ENCODE data around the gene ARL15. TPM values are rescaled to one million over a fixed set of nuclear protein-coding genes. Genes with fewer than 3 reads are reported as not detected.

The ARL15 gene
- total RNA-seq, 1 experiment from 2014 or later, result 18.3 TPM

DNA sequence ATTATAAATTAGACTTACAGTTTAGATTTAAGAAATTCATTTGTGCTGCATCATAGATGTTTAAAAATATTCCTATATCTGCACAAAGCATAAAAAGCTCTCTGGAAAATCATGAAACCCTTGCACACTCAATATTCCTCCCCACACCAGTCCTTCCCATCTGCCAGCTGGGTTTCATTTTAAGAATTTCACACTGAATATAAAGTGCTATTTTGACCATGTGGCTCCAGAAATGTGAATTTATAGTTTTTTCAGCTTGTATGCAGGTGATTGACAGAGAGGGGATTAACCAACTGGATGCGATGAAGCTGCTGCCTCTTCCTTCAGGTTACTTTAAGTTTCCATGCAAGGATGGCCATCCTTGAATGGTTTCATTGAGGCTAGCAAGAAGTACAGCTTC is 403.6 kb downstream of the ARL15 start:
- no peak for DNase-seq (ENCODE audit: low spot score)
- Histone ChIP-seq H3K27ac (ENCODE audit: low read depth, low read length, poor library complexity, severe bottlenecking) (no peak overlapping the region), H3K4me3 (ENCODE audit: low read depth, low read length, poor library complexity, severe bottlenecking) (no peak overlapping the region), H3K4me1 (ENCODE audit: insufficient read depth, low read length, poor library complexity, severe bottlenecking) (no peaks in the 10 kb centered on the region), H3K9me3 (ENCODE audit: low read depth, low read length, poor library complexity, severe bottlenecking) (no peaks in the 10 kb centered on the region), H3K27me3 (replicated peaks; ENCODE audit: insufficient read depth, low read depth, low read length, poor library complexity) (no peaks in the 10 kb centered on the region), H3K36me3 (ENCODE audit: insufficient read depth, low read length, poor library complexity, severe bottlenecking) (no peaks in the 10 kb centered on the region)
- TF ChIP-seq, protein P1, sequence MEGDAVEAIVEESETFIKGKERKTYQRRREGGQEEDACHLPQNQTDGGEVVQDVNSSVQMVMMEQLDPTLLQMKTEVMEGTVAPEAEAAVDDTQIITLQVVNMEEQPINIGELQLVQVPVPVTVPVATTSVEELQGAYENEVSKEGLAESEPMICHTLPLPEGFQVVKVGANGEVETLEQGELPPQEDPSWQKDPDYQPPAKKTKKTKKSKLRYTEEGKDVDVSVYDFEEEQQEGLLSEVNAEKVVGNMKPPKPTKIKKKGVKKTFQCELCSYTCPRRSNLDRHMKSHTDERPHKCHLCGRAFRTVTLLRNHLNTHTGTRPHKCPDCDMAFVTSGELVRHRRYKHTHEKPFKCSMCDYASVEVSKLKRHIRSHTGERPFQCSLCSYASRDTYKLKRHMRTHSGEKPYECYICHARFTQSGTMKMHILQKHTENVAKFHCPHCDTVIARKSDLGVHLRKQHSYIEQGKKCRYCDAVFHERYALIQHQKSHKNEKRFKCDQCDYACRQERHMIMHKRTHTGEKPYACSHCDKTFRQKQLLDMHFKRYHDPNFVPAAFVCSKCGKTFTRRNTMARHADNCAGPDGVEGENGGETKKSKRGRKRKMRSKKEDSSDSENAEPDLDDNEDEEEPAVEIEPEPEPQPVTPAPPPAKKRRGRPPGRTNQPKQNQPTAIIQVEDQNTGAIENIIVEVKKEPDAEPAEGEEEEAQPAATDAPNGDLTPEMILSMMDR (conservative IDR thresholded peaks at IDR 0.05; ENCODE audit: low read depth, low read length), result no peak
- no peak for TF ChIP-seq EZH2 (IDR thresholded peaks at IDR 0.05; ENCODE audit: borderline replicate concordance, low read depth, low read length, poor library complexity, severe bottlenecking)
- BruUV-seq (replicated peaks), result no TSS peak
- intact Hi-C loops (cut with micrococcal nuclease; ENCODE audit: unreplicated experiment), result no loop called here
- ChIA-PET POLR2A (ENCODE audit: low non-redundant PET) (no interaction called here), CTCF (no interaction called here)

DNA sequence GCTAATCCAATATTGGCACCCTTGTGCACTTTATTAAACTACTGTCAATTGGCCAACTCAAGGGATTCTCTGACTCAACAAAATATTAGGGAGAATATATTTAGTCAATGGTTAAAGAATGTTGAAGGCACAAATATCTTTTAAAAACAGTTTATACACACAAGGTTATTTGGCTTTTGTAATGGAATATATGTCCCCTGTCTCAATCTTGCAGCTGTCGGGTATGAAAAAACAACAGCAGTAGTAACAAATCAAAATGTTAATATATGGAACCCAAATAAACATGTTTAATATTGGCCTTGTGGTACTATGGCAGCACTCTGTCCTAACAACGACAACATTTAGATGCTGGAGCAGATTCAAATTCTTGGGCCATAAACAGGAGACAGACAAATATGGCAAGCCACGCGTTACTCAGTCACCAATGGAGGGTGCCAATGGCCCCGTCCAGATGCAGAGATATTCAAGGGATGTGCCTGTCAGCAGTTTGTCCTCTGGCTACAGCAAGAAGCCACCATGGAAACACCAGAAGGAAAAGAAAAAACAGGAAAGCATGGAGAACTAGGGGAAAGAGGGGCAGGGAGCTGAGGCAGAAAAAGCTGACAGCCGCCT is 408.0 kb downstream of the ARL15 start:
- TF ChIP-seq, protein P1 (conservative IDR thresholded peaks at IDR 0.05; ENCODE audit: low read depth, low read length), result no peak
- no peak for TF ChIP-seq EZH2 (IDR thresholded peaks at IDR 0.05; ENCODE audit: borderline replicate concordance, low read depth, low read length, poor library complexity, severe bottlenecking)
- ChIA-PET POLR2A (ENCODE audit: low non-redundant PET) (no interaction called here), CTCF (no interaction called here)
- Histone ChIP-seq H3K27ac (ENCODE audit: low read depth, low read length, poor library complexity, severe bottlenecking) (no peak overlapping the region), H3K36me3 (ENCODE audit: insufficient read depth, low read length, poor library complexity, severe bottlenecking) (no peaks in the 10 kb centered on the region), H3K9me3 (ENCODE audit: low read depth, low read length, poor library complexity, severe bottlenecking) (no peaks in the 10 kb centered on the region), H3K4me3 (ENCODE audit: low read depth, low read length, poor library complexity, severe bottlenecking) (no peak overlapping the region), H3K4me1 (ENCODE audit: insufficient read depth, low read length, poor library complexity, severe bottlenecking) (no peaks in the 10 kb centered on the region), H3K27me3 (replicated peaks; ENCODE audit: insufficient read depth, low read depth, low read length, poor library complexity) (no peaks in the 10 kb centered on the region)
- no peak for DNase-seq (ENCODE audit: low spot score)
- intact Hi-C loops (cut with micrococcal nuclease; ENCODE audit: unreplicated experiment), result no loop called here
- no TSS peak for BruUV-seq (replicated peaks)

DNA sequence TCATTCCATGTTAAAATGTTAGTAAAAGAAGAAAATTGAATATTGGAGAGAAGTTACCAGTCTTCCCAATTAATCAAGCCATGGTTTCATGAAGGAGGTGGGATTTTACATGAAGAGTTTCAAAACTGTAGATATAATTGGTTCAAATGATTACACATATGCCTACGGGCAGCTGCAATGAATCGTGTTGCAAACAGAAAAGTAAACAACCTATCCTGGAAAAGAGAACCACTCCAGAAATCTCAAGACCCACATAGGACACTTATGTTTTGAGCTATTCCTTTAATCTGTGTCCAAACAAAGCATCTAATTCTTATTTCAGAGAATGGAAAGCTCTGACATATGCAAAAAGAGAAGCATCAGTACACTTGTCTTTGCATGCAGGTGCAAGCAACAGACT is 409.7 kb downstream of the ARL15 start:
- Histone ChIP-seq H3K4me1 (ENCODE audit: insufficient read depth, low read length, poor library complexity, severe bottlenecking) (no peaks in the 10 kb centered on the region), H3K27ac (ENCODE audit: low read depth, low read length, poor library complexity, severe bottlenecking) (no peak overlapping the region), H3K36me3 (ENCODE audit: insufficient read depth, low read length, poor library complexity, severe bottlenecking) (no peaks in the 10 kb centered on the region), H3K9me3 (ENCODE audit: low read depth, low read length, poor library complexity, severe bottlenecking) (no peaks in the 10 kb centered on the region), H3K4me3 (ENCODE audit: low read depth, low read length, poor library complexity, severe bottlenecking) (no peak overlapping the region), H3K27me3 (replicated peaks; ENCODE audit: insufficient read depth, low read depth, low read length, poor library complexity) (no peaks in the 10 kb centered on the region)
- CTCF ChIA-PET, result no interaction called here
- intact Hi-C loops (cut with micrococcal nuclease; ENCODE audit: unreplicated experiment), result no loop called here
- POLR2A ChIA-PET (ENCODE audit: low non-redundant PET), result no interaction called here
- no peak for DNase-seq (ENCODE audit: low spot score)
- no peak for TF ChIP-seq EZH2 (IDR thresholded peaks at IDR 0.05; ENCODE audit: borderline replicate concordance, low read depth, low read length, poor library complexity, severe bottlenecking)
- TF ChIP-seq, protein P1 (conservative IDR thresholded peaks at IDR 0.05; ENCODE audit: low read depth, low read length), result no peak
- BruUV-seq (replicated peaks), result no TSS peak
